A549 (cell line): Measurements from ENCODE around the gene KCNF1. TPM values are rescaled to one million over a fixed set of nuclear protein-coding genes. Genes with fewer than 3 reads are reported as not detected.

Experiments
- ATAC-seq, 2 experiments: fragments of 200-7000 bp in 1 of 2; fragments of >200 bp in 1 of 2; cut with Nextera tagmentation in 1 of 2; cut with Tn5 transposase in 1 of 2; 3 replicates each; pipeline versions ENCODE4 v1.8.0 to v1.9.1; 2018 to 2020; ENCODE audit warnings: mild to moderate bottlenecking in 1 of 2, moderate library complexity in 1 of 2
- CTCF ChIA-PET: fragments of 300-600 bp; sonication (Branson Sonifier 250); formaldehyde crosslinking; extraction: SDS; loops from one replicate; lab custom pipeline; 2021; ENCODE audit warnings: antibody characterized with exemption, inconsistent platforms; lab: Yijun Ruan, JAX
- POLR2A ChIA-PET: fragments of 350-600 bp; formaldehyde crosslinking; extraction: SDS; loops from one replicate; lab custom pipeline; 2021; ENCODE audit warnings: antibody characterized with exemption, inconsistent platforms; lab: Yijun Ruan, JAX
- DNase-seq, 2 experiments: peaks; one replicate each; pipeline versions ENCODE4 v3.0.0 to v3.0.0-alpha.2; 2011 to 2016; ENCODE audit warnings: low read depth in 1 of 2, low spot score in 1 of 2
- FAIRE-seq: peaks from 2 replicates; lab custom pipeline; 2011; peaks lifted over from hg19 to GRCh38; lab: Jason Lieb, UNC
- H3K27ac ChIP-seq, 2 experiments: fragments of >200 bp; sonication (Bioruptor Twin); formaldehyde crosslinking; 3 replicates each; pipeline ENCODE4 v1.5.1; 2016 to 2017
- H3K4me1 ChIP-seq: fragments of >200 bp; sonication (Bioruptor Twin); formaldehyde crosslinking; 3 replicates; pipeline ENCODE4 v1.6.1; 2016
- H3K4me2 ChIP-seq: fragments of >200 bp; sonication (Bioruptor Twin); formaldehyde crosslinking; 3 replicates; pipeline ENCODE4 v1.6.1; 2016
- H3K4me3 ChIP-seq: fragments of >200 bp; sonication (Bioruptor Twin); formaldehyde crosslinking; 3 replicates; pipeline ENCODE4 v1.5.1; 2016
- H3K9me3 ChIP-seq: fragments of >200 bp; sonication (Bioruptor Twin); formaldehyde crosslinking; 3 replicates; pipeline ENCODE4 v1.6.1; 2016
- CHD2 ChIP-seq: fragments of 150-350 bp; IDR thresholded peaks from 2 replicates; pipeline ENCODE4 v1.6.1; 2014; ENCODE audit warnings: low read length; ENCODE audit not compliant: partially characterized antibody
- EHF ChIP-seq: fragments of 250-450 bp; sonication (Bioruptor Pico); IDR thresholded peaks from 2 replicates; pipeline ENCODE4 v1.5.0; 2020; ENCODE audit warnings: mild to moderate bottlenecking
- EHMT2 ChIP-seq: fragments of 200-600 bp; sonication (generic); IDR thresholded peaks from 2 replicates; pipeline ENCODE4 v1.6.1; 2016; ENCODE audit warnings: antibody characterized with exemption, low read depth, mild to moderate bottlenecking, moderate library complexity
- EP300 ChIP-seq, 2 experiments: fragments of >200 bp; sonication (Bioruptor Twin); formaldehyde crosslinking; IDR thresholded peaks; 2 replicates in 1 of 2; 3 replicates in 1 of 2; pipeline ENCODE4 v1.6.1; 2016 to 2017
- FOSB ChIP-seq: fragments of 250-450 bp; sonication (Bioruptor Pico); IDR thresholded peaks from 2 replicates; pipeline ENCODE4 v1.5.0; 2020; ENCODE audit warnings: mild to moderate bottlenecking, moderate library complexity
- HOXB13 ChIP-seq: fragments of 250-450 bp; sonication (Bioruptor Pico); IDR thresholded peaks from 2 replicates; pipeline ENCODE4 v1.5.0; 2020; ENCODE audit warnings: low read depth, mild to moderate bottlenecking, moderate library complexity
- HOXB5 ChIP-seq: fragments of 250-450 bp; sonication (Bioruptor Pico); IDR thresholded peaks from 2 replicates; pipeline ENCODE4 v1.5.0; 2020; ENCODE audit warnings: mild to moderate bottlenecking, moderate library complexity
- KDM1A ChIP-seq: fragments of 200-600 bp; sonication (generic); IDR thresholded peaks from 2 replicates; pipeline ENCODE4 v1.6.1; 2016; ENCODE audit warnings: low read depth, mild to moderate bottlenecking
- KDM5A ChIP-seq: fragments of 200-600 bp; sonication (generic); IDR thresholded peaks from 2 replicates; pipeline ENCODE4 v1.6.1; 2016; ENCODE audit warnings: antibody characterized with exemption, mild to moderate bottlenecking
- MAFK ChIP-seq: fragments of 450-650 bp; IDR thresholded peaks from 2 replicates; pipeline ENCODE4 v1.6.1; 2014; ENCODE audit not compliant: partially characterized antibody
- POLR2AphosphoS2 ChIP-seq: conservative IDR thresholded peaks from 2 replicates; pipeline ENCODE4 v1.6.1; 2012; ENCODE audit warnings: low read length, improper control_type of control experiment, inconsistent platforms
- SMC3 ChIP-seq: fragments of >200 bp; sonication (Bioruptor Twin); formaldehyde crosslinking; IDR thresholded peaks from 3 replicates; pipeline ENCODE4 v1.6.1; 2018; ENCODE audit warnings: inconsistent platforms
- SREBF2 ChIP-seq: fragments of 450-650 bp; IDR thresholded peaks from 2 replicates; pipeline ENCODE4 v1.6.1; 2014; ENCODE audit warnings: mild to moderate bottlenecking, moderate library complexity
- ZNF302 ChIP-seq: fragments of 250-450 bp; sonication (Bioruptor Pico); IDR thresholded peaks from 2 replicates; pipeline ENCODE4 v1.9.0; 2021; ENCODE audit warnings: inconsistent platforms, mild to moderate bottlenecking, moderate library complexity
- WGBS: methylation state at CpG from one replicate; pipeline ENCODE4 v1.1.6; 2017; ENCODE audit errors: missing lambda C conversion rate; 5-methylcytosine and 5-hydroxymethylcytosine counted together
- polyA plus RNA-seq, 4 experiments: library from polyadenylated mRNA; depleted of rRNA in 3 of 4; stranded (reverse); fragments of >200 nt; fragmentation: RNase III in 1 of 4; extraction: RNeasy Plus Mini Kit Qiagen cat#74134 plus additional on column Dnase treatment in 1 of 4; gene quantifications; 2 replicates in 3 of 4; 3 replicates in 1 of 4; pipeline ENCODE4 v1.2.3, GENCODE V29; 2011 to 2017
- TF ChIP-seq, protein P1 (sequence below): fragments of 200-600 bp; sonication (generic); IDR thresholded peaks from 2 replicates; pipeline ENCODE4 v1.6.1; 2016; ENCODE audit warnings: antibody characterized with exemption, mild to moderate bottlenecking, moderate library complexity
- TF ChIP-seq, protein P2 (sequence below): fragments of 250-450 bp; sonication (Bioruptor Pico); IDR thresholded peaks from 2 replicates; pipeline ENCODE4 v1.5.0; 2021; ENCODE audit warnings: mild to moderate bottlenecking, moderate library complexity, borderline replicate concordance
- TF ChIP-seq, protein P3 (sequence below): fragments of >200 bp; sonication (Bioruptor Twin); formaldehyde crosslinking; IDR thresholded peaks from 3 replicates; pipeline ENCODE4 v1.6.1; 2016
- TF ChIP-seq, protein P4 (sequence below): fragments of 250-450 bp; sonication (Bioruptor Pico); IDR thresholded peaks from 2 replicates; pipeline ENCODE4 v1.5.0; 2020; ENCODE audit warnings: low read depth, mild to moderate bottlenecking, moderate library complexity
- TF ChIP-seq, protein P5 (sequence below): fragments of 450-650 bp; IDR thresholded peaks from 2 replicates; pipeline ENCODE4 v1.6.1; 2014; ENCODE audit warnings: antibody characterized with exemption

KCNF1 gene
- polyA plus RNA-seq, 2 of the 4 experiments (the other 2 are of a cell fraction) = 3.7 to 4.4 TPM

DNA sequence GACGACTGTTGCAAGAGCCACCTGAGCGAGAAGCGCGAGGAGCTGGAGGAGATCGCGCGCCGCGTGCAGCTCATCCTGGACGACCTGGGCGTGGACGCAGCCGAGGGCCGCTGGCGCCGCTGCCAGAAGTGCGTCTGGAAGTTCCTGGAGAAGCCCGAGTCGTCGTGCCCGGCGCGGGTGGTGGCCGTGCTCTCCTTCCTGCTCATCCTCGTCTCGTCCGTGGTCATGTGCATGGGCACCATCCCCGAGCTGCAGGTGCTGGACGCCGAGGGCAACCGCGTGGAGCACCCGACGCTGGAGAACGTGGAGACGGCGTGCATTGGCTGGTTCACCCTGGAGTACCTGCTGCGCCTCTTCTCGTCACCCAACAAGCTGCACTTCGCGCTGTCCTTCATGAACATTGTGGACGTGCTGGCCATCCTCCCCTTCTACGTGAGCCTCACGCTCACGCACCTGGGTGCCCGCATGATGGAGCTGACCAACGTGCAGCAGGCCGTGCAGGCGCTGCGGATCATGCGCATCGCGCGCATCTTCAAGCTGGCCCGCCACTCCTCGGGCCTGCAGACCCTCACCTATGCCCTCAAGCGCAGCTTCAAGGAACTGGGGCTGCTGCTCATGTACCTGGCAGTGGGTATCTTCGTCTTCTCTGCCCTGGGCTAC, 1.2 kb downstream of the KCNF1 start (continued):
- TF ChIP-seq, protein P1, sequence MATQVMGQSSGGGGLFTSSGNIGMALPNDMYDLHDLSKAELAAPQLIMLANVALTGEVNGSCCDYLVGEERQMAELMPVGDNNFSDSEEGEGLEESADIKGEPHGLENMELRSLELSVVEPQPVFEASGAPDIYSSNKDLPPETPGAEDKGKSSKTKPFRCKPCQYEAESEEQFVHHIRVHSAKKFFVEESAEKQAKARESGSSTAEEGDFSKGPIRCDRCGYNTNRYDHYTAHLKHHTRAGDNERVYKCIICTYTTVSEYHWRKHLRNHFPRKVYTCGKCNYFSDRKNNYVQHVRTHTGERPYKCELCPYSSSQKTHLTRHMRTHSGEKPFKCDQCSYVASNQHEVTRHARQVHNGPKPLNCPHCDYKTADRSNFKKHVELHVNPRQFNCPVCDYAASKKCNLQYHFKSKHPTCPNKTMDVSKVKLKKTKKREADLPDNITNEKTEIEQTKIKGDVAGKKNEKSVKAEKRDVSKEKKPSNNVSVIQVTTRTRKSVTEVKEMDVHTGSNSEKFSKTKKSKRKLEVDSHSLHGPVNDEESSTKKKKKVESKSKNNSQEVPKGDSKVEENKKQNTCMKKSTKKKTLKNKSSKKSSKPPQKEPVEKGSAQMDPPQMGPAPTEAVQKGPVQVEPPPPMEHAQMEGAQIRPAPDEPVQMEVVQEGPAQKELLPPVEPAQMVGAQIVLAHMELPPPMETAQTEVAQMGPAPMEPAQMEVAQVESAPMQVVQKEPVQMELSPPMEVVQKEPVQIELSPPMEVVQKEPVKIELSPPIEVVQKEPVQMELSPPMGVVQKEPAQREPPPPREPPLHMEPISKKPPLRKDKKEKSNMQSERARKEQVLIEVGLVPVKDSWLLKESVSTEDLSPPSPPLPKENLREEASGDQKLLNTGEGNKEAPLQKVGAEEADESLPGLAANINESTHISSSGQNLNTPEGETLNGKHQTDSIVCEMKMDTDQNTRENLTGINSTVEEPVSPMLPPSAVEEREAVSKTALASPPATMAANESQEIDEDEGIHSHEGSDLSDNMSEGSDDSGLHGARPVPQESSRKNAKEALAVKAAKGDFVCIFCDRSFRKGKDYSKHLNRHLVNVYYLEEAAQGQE = no peak
- TF ChIP-seq POLR2AphosphoS2 = no peak

DNA sequence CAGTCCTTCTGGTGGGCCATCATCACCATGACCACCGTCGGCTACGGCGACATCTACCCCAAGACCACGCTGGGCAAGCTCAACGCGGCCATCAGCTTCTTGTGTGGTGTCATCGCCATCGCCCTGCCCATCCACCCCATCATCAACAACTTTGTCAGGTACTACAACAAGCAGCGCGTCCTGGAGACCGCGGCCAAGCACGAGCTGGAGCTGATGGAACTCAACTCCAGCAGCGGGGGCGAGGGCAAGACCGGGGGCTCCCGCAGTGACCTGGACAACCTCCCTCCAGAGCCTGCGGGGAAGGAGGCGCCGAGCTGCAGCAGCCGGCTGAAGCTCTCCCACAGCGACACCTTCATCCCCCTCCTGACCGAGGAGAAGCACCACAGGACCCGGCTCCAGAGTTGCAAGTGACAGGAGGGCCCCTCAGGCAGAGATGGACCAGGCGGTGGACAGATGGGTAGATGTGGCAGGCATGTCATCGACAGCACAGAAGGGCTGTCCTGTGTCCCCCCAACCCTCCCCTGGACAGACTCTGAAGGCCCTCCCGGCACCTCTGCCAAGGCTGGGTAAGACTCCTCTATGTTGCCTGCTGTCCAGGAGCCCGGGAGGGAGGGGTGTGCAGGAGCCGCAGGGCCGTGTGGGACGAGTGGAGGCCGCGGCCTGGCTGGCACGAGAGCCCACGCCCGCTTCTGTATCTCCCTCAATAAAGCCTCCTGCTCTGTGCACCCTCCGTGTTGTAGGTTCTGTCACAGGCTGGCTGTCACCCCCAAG, 2.0 kb downstream of the KCNF1 start:
- TF ChIP-seq EP300 (IDR thresholded peaks at IDR 0.05) (no peak), SREBF2 (no peak), HOXB5 (CRISPR knock-in tag) (no peak), HOXB13 (CRISPR knock-in tag) (no peak), MAFK (no peak), KDM1A (no peak), EHF (no peak), SMC3 (no peak), FOSB (CRISPR knock-in tag) (no peak), KDM5A (no peak), ZNF302 (CRISPR knock-in tag) (no peak), CHD2 (no peak), EHMT2 (no peak)
- TF ChIP-seq, protein P2, sequence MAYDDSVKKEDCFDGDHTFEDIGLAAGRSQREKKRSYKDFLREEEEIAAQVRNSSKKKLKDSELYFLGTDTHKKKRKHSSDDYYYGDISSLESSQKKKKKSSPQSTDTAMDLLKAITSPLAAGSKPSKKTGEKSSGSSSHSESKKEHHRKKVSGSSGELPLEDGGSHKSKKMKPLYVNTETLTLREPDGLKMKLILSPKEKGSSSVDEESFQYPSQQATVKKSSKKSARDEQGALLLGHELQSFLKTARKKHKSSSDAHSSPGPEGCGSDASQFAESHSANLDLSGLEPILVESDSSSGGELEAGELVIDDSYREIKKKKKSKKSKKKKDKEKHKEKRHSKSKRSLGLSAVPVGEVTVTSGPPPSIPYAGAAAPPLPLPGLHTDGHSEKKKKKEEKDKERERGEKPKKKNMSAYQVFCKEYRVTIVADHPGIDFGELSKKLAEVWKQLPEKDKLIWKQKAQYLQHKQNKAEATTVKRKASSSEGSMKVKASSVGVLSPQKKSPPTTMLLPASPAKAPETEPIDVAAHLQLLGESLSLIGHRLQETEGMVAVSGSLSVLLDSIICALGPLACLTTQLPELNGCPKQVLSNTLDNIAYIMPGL (CRISPR knock-in tag) = no peak
- TF ChIP-seq, protein P3, sequence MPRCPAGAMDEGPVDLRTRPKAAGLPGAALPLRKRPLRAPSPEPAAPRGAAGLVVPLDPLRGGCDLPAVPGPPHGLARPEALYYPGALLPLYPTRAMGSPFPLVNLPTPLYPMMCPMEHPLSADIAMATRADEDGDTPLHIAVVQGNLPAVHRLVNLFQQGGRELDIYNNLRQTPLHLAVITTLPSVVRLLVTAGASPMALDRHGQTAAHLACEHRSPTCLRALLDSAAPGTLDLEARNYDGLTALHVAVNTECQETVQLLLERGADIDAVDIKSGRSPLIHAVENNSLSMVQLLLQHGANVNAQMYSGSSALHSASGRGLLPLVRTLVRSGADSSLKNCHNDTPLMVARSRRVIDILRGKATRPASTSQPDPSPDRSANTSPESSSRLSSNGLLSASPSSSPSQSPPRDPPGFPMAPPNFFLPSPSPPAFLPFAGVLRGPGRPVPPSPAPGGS = no peak
- TF ChIP-seq, protein P4, sequence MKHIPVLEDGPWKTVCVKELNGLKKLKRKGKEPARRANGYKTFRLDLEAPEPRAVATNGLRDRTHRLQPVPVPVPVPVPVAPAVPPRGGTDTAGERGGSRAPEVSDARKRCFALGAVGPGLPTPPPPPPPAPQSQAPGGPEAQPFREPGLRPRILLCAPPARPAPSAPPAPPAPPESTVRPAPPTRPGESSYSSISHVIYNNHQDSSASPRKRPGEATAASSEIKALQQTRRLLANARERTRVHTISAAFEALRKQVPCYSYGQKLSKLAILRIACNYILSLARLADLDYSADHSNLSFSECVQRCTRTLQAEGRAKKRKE = no peak
- TF ChIP-seq, protein P5, sequence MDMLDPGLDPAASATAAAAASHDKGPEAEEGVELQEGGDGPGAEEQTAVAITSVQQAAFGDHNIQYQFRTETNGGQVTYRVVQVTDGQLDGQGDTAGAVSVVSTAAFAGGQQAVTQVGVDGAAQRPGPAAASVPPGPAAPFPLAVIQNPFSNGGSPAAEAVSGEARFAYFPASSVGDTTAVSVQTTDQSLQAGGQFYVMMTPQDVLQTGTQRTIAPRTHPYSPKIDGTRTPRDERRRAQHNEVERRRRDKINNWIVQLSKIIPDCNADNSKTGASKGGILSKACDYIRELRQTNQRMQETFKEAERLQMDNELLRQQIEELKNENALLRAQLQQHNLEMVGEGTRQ = no peak
- WGBS = 85% methylated on average over 34 of the region's 38 CpGs
- peak in 1 of 2 experiments; percentile 25; a peak in 3 of 6 replicates for ATAC-seq
- Histone ChIP-seq H3K4me2 (peak overlapping the region; percentile 25; the same call in 1 of the 3 replicates), H3K4me3 (no peak overlapping the region), H3K9me3 (no peaks in the 10 kb centered on the region), H3K27ac (0 out of 6 replicates have a peak overlapping the region, but pooled peaks of 1 of the 2 experiments have one; percentile 34), H3K4me1 (peaks cover 13% of the 10 kb centered on the region)
- POLR2A ChIA-PET = no interaction called here
- FAIRE-seq = no peak
- DNase-seq = no peak
- CTCF ChIA-PET = interaction anchor here (0.9 to 10.2 kb wide), 13 partner anchors 15 to 672 kb away, joined by 3 to 123 read pairs (median 10); a partner anchor contains a TSS
